HEK293T (cell line): Measurements from ENCODE around the gene NUDT16.
"Not testable (repeated sequence)": the region's sequence is repeated elsewhere in the genome, so short reads cannot be mapped to it uniquely, and the experiment has no call there.

Experiments used
- CTCF ChIA-PET: fragments of 350-600 bp; formaldehyde crosslinking; extraction: SDS; loops from one replicate; lab custom pipeline; 2021; ENCODE audit warnings: antibody characterized with exemption, inconsistent platforms; lab: Yijun Ruan, JAX
- POLR2A ChIA-PET: fragments of 350-600 bp; formaldehyde crosslinking; extraction: SDS; loops from one replicate; lab custom pipeline; 2020; ENCODE audit warnings: antibody characterized with exemption, inconsistent platforms; lab: Yijun Ruan, JAX
- DNase-seq: peaks from one replicate; pipeline ENCODE4 v3.0.0; 2012; ENCODE audit warnings: mixed read lengths; ENCODE audit errors: extremely low spot score
- ARNT ChIP-seq: fragments of 450-650 bp; IDR thresholded peaks from 2 replicates; pipeline ENCODE4 v1.6.1; 2017; ENCODE audit warnings: mild to moderate bottlenecking
- BHLHE40 ChIP-seq: fragments of 450-650 bp; IDR thresholded peaks from 2 replicates; pipeline ENCODE4 v1.6.1; 2016; ENCODE audit warnings: mild to moderate bottlenecking, moderate library complexity, borderline replicate concordance
- CTBP1 ChIP-seq: fragments of 450-650 bp; IDR thresholded peaks from 2 replicates; pipeline ENCODE4 v1.6.1; 2016; ENCODE audit warnings: borderline replicate concordance
- ELF4 ChIP-seq: fragments of 450-650 bp; IDR thresholded peaks from 2 replicates; pipeline ENCODE4 v1.6.1; 2017; ENCODE audit warnings: antibody characterized with exemption
- FOXA1 ChIP-seq: fragments of 450-650 bp; IDR thresholded peaks from 2 replicates; pipeline ENCODE4 v1.6.1; 2016; ENCODE audit warnings: mild to moderate bottlenecking
- FOXK2 ChIP-seq: fragments of 450-650 bp; IDR thresholded peaks from 2 replicates; pipeline ENCODE4 v1.6.1; 2016; ENCODE audit warnings: mild to moderate bottlenecking
- FOXM1 ChIP-seq: fragments of 450-650 bp; IDR thresholded peaks from 2 replicates; pipeline ENCODE4 v1.6.1; 2017; ENCODE audit warnings: mild to moderate bottlenecking, borderline replicate concordance
- HDGF ChIP-seq: fragments of 450-650 bp; IDR thresholded peaks from 2 replicates; pipeline ENCODE4 v1.6.1; 2017; ENCODE audit warnings: antibody characterized with exemption, borderline replicate concordance
- L3MBTL2 ChIP-seq: fragments of 450-650 bp; conservative IDR thresholded peaks from 2 replicates; pipeline ENCODE4 v1.6.1; 2016; ENCODE audit warnings: mild to moderate bottlenecking
- LEF1 ChIP-seq: fragments of 450-650 bp; IDR thresholded peaks from 2 replicates; pipeline ENCODE4 v1.6.1; 2017; ENCODE audit warnings: mild to moderate bottlenecking, borderline replicate concordance
- NFRKB ChIP-seq: fragments of 450-650 bp; IDR thresholded peaks from 2 replicates; pipeline ENCODE4 v1.6.1; 2016; ENCODE audit warnings: mild to moderate bottlenecking, moderate library complexity
- SP1 ChIP-seq: fragments of 450-650 bp; IDR thresholded peaks from 2 replicates; pipeline ENCODE4 v1.6.1; 2017
- SUZ12 ChIP-seq: fragments of 450-650 bp; IDR thresholded peaks from 2 replicates; pipeline ENCODE4 v1.6.1; 2016; ENCODE audit warnings: mild to moderate bottlenecking
- TARDBP ChIP-seq: fragments of 450-650 bp; IDR thresholded peaks from 2 replicates; pipeline ENCODE4 v1.6.1; 2016
- ZNF384 ChIP-seq: fragments of 450-650 bp; IDR thresholded peaks from 2 replicates; pipeline ENCODE4 v1.6.1; 2016
- TF ChIP-seq, protein P1 (sequence below): fragments of 450-650 bp; IDR thresholded peaks from 2 replicates; pipeline ENCODE4 v1.6.1; 2016

The NUDT16 gene

DNA sequence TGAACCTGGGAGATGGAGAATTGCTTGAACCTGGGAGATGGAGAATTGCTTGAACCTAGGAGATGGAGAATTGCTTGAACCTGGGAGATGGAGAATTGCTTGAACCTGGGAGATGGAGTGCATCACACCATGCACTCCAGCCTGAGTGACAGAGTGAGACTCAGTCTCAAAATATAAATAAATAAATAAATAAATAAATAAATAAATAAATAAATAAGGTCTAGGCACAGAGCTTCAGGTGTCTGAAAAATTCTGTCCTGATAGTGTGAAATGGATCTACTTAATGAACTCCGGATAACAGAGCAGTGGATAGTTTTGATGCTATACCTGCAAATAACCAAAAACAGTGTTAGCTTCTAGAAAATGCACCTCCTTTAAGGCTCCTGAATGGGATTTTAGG, 24.3 kb upstream of the NUDT16 start:
- DNase-seq: no peak
- TF ChIP-seq FOXK2 (no peak), SUZ12 (no peak), SP1 (no peak), NFRKB (no peak), HDGF (no peak)
- TF ChIP-seq, protein P1, sequence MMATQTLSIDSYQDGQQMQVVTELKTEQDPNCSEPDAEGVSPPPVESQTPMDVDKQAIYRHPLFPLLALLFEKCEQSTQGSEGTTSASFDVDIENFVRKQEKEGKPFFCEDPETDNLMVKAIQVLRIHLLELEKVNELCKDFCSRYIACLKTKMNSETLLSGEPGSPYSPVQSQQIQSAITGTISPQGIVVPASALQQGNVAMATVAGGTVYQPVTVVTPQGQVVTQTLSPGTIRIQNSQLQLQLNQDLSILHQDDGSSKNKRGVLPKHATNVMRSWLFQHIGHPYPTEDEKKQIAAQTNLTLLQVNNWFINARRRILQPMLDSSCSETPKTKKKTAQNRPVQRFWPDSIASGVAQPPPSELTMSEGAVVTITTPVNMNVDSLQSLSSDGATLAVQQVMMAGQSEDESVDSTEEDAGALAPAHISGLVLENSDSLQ: no peak
- ChIA-PET CTCF (no interaction called here), POLR2A (no interaction called here)

DNA sequence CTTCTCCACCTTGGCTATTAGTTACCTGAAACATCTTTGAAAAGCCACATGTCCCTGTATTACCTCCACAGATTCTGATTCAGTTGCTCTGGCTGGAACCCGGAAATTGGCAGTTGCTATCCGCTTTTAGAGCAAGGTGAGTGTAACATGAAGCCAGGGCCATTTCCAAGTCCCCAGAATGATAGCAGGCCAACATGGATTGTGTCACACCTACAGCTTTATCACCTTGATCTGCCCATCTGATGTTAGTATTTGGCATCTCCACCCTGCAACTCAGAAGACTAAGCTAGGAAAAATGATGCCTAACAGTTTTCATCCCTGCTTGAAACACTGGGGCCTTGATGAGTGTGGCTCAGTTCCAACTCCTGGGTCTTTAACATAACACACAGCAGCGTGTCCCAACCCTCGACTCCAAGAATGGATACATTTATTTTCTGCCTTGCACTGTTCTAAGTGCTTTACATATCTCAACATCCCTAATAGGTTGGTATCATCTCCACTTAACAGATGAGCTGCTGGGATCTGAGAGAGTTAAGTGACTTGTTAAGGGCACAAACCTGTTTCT, 21.3 kb upstream of the NUDT16 start:
- DNase-seq: no peak
- TF ChIP-seq ELF4 (no peak), CTBP1 (no peak), SUZ12 (no peak), NFRKB (no peak), FOXA1 (no peak), HDGF (no peak), BHLHE40 (no peak), ARNT (no peak), FOXK2 (no peak), SP1 (no peak), LEF1 (no peak), TARDBP (no peak), ZNF384 (no peak), L3MBTL2 (no peak), FOXM1 (no peak)
- TF ChIP-seq, protein P1: no peak
- ChIA-PET POLR2A (no interaction called here), CTCF (no interaction called here)

DNA sequence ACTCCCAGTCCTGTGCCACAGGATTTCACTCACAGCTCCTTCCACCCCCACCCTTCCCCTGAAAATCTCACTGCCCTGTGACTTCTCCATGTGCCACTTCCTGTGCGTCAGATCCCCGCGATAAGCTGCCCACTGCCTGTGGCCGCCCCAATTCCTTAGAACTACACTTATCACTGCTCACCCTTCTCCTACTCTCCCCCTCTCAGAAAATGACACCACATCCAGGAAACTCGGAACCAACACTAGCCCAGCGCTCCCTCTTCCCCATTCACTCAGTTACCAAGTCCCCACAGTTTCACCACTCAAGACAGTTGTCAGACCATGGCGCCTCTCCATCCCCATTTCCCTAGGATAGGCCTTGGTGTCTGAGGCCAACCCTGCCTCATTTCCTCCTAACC, 20.5 kb upstream of the NUDT16 start:
- CTCF ChIA-PET, DNase-seq, POLR2A ChIA-PET: not testable (repeated sequence)

DNA sequence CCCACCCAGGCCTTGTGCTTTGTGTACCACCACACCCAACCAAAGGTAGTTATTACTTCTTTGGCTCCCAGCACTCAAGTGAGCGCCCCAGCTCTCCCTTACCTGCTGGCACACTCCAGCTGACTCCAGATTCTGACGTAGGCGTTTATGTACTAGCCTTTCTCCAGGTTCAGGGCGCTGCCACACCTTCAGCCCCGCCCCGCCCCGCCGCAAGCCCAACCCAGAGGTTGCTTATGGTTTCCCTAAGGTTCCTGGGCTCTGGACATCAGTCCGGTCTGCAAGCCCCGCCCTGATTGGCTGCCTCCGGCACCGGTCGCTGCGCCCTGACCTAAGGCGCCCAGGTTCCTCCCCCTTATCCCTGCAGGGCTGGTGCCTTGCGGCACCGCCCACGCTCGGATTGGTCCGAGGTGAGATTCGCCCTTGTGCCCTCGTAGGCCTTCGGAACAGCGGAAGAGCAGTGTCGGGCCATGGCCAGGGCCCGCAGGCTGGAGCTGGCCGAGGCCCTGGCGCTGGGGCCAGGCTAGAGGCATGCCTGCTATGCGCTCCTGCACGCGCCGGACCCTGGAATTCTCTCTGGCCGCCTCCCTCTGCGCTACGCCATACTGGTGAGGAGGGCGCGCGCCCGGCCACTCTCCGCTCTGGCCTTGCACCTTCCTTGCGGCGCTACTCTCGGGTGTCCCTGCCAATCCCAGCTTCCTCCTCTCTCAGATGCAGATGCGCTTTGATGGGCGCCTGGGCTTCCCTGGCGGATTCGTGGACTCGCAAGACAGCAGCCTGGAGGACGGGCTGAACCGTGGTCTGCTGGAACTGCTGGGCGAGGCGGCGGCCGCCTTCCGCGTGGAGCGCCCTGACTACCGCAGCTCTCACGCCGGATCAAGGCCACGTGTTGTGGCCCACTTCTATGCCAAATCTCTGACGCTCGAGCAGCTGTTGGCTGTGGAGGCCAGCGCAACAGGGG, 19.8 kb upstream of the NUDT16 start:
- ChIA-PET CTCF (no interaction called here), POLR2A (no interaction called here)
- DNase-seq: no peak
- TF ChIP-seq TARDBP (no peak), SP1 (no peak), SUZ12 (no peak), FOXK2 (no peak), BHLHE40 (no peak), NFRKB (no peak)

DNA sequence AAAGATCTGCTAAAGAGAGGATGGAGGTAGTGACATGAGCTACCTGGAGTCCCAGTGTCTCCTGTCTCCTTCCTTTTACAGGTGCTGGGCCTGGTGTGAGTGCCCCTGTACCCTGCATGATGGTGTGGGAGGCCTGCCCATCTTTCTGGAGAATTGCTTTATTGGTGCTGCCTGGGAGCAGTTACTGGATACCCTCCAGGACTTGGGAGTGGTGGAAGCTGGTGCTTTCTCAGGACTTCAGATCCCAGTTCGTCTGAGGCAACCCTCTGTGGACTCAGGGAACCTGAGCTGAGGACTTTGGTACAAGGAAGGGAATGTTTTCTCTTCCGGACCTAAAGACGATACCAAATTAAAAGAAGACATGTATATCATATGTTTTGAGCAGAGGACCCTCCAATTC, 18.3 kb upstream of the NUDT16 start:
- TF ChIP-seq ARNT: no peak
- TF ChIP-seq BHLHE40: no peak
- TF ChIP-seq, protein P1: no peak
- TF ChIP-seq FOXK2: no peak
- no peak for TF ChIP-seq FOXA1
- no peak for TF ChIP-seq TARDBP
- no peak for DNase-seq
- CTCF ChIA-PET: no interaction called here
- POLR2A ChIA-PET: interaction anchor here (1.6 kb wide), 1 partner anchor 18 kb away, joined by 4 read pairs; the partner anchor contains the start of gene NUDT16

DNA sequence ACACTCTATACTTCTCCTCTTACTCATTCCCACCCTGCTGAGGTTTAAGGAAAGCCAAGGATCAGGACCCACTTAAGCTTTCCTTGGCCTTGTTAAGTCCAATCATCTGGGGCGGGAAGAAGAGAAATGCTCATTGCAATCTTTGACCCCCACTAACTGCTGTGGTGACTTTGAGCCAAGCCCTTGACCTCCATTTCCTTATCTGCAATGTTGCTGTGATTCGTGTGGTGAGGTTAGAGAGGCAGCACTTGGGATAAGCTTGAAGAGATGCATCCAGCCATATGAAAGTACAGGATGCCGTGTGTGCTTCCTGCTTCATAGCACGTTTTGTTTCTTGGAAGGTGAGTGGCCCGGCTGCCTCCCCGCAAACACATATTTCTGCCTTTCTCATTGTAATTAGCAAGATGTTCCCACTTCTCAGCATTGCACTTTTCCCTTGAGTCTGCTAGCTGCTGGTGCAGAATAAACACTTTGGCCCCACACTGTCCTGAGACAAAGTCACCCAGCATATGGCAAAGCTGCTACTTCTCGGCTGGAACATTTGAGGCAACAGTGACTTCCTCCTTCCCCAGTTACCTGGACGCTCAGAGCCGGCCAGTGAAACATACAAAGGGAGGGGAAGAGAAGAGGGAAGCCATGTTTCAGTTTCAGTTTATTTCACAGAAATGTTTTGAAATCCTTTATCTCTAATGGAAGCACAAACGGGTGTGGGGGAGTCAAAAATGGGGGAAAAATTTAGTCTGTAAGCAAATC, 10.5 kb upstream of the NUDT16 start:
- ChIA-PET CTCF (interaction anchor here (0.6 kb wide), 1 partner anchor 27 kb away, joined by 4 read pairs; no protein-coding TSS in a partner anchor), POLR2A (interaction anchor here (1.6 kb wide), 1 partner anchor 10 kb away, joined by 4 read pairs; the partner anchor contains the start of gene NUDT16)
- DNase-seq: no peak
- no peak for TF ChIP-seq FOXK2
- TF ChIP-seq FOXM1: no peak
- no peak for TF ChIP-seq BHLHE40
- TF ChIP-seq ZNF384: no peak
- TF ChIP-seq NFRKB: no peak
- no peak for TF ChIP-seq ARNT
- no peak for TF ChIP-seq LEF1
- no peak for TF ChIP-seq CTBP1
- no peak for TF ChIP-seq SUZ12
- no peak for TF ChIP-seq L3MBTL2
- TF ChIP-seq FOXA1: no peak
- TF ChIP-seq ELF4: no peak
- TF ChIP-seq HDGF: no peak
- TF ChIP-seq SP1: no peak
- TF ChIP-seq, protein P1: no peak
- no peak for TF ChIP-seq TARDBP
